OCI-LY7 (cell line): ENCODE measurements around the gene CFAP161.

ENCODE experiments used
- EZH2phosphoT487 ChIP-seq: fragments of 200-600 bp; sonication (generic); IDR thresholded peaks from 2 replicates; pipeline ENCODE4 v1.6.1; 2018; ENCODE audit warnings: low read depth, borderline replicate concordance, mild to moderate bottlenecking, mixed run types, antibody characterized with exemption, low read length, moderate library complexity, mixed read lengths
- TF ChIP-seq, protein P1 (sequence below): fragments of 200-600 bp; sonication (generic); conservative IDR thresholded peaks from 2 replicates; pipeline ENCODE4 v1.5.1; 2014; ENCODE audit warnings: mild to moderate bottlenecking, antibody characterized with exemption, low read length, moderate library complexity, mixed read lengths

GRCh38 chr15:81103857-81104256 lies 30.2 kb upstream of the CFAP161 start:
- TF ChIP-seq, protein P1, sequence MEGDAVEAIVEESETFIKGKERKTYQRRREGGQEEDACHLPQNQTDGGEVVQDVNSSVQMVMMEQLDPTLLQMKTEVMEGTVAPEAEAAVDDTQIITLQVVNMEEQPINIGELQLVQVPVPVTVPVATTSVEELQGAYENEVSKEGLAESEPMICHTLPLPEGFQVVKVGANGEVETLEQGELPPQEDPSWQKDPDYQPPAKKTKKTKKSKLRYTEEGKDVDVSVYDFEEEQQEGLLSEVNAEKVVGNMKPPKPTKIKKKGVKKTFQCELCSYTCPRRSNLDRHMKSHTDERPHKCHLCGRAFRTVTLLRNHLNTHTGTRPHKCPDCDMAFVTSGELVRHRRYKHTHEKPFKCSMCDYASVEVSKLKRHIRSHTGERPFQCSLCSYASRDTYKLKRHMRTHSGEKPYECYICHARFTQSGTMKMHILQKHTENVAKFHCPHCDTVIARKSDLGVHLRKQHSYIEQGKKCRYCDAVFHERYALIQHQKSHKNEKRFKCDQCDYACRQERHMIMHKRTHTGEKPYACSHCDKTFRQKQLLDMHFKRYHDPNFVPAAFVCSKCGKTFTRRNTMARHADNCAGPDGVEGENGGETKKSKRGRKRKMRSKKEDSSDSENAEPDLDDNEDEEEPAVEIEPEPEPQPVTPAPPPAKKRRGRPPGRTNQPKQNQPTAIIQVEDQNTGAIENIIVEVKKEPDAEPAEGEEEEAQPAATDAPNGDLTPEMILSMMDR: no peak
- no peak for TF ChIP-seq EZH2phosphoT487
